Endodermal cell (in vitro differentiated cells): ENCODE data around the gene KRT15. TPM values are rescaled to one million over a fixed set of nuclear protein-coding genes. Genes with fewer than 3 reads are reported as not detected.

Experiments used
- DNase-seq: peaks from one replicate; pipeline ENCODE4 v3.0.0-alpha.2; 2017
- H3K27ac ChIP-seq: 2 replicates; pipeline ENCODE4 v1.5.1; 2013; ENCODE audit warnings: mild to moderate bottlenecking, low read depth, low read length, moderate library complexity
- H3K27me3 ChIP-seq: 2 replicates; pipeline ENCODE4 v1.6.1; 2013; ENCODE audit warnings: mild to moderate bottlenecking, low read length, moderate library complexity; ENCODE audit not compliant: insufficient read depth, control insufficient read depth, poor library complexity, severe bottlenecking
- H3K36me3 ChIP-seq: 2 replicates; pipeline ENCODE4 v1.7.0; 2013; ENCODE audit warnings: mild to moderate bottlenecking, low read length, moderate library complexity; ENCODE audit not compliant: control insufficient read depth, insufficient read depth
- H3K4me1 ChIP-seq: one replicate; pipeline ENCODE4 v1.7.0; 2013; ENCODE audit warnings: low read length; ENCODE audit not compliant: control insufficient read depth, insufficient read depth
- H3K4me3 ChIP-seq: 2 replicates; pipeline ENCODE4 v1.5.1; 2013; ENCODE audit warnings: mild to moderate bottlenecking, low read length, moderate library complexity
- H3K9ac ChIP-seq: 2 replicates; pipeline ENCODE4 v1.6.1; 2013; ENCODE audit warnings: mild to moderate bottlenecking, low read length, moderate library complexity; ENCODE audit not compliant: poor library complexity, severe bottlenecking; ENCODE audit errors: extremely low read depth
- H3K9me3 ChIP-seq: 2 replicates; pipeline ENCODE4 v1.6.1; 2013; ENCODE audit warnings: mild to moderate bottlenecking, low read length, moderate library complexity; ENCODE audit not compliant: control insufficient read depth
- H3K27ac Mint-ChIP-seq: 2 replicates; pipeline ENCODE4 v1.8.0; 2020; ENCODE audit warnings: mixed read lengths
- H3K27me3 Mint-ChIP-seq: 2 replicates; pipeline ENCODE4 v1.8.0; 2021; ENCODE audit warnings: mild to moderate bottlenecking, mixed read lengths; ENCODE audit not compliant: insufficient read depth
- H3K36me3 Mint-ChIP-seq: 2 replicates; pipeline ENCODE4 v1.8.0; 2020; ENCODE audit warnings: low read depth, mixed read lengths
- H3K4me1 Mint-ChIP-seq: 2 replicates; pipeline ENCODE4 v1.8.0; 2020; ENCODE audit warnings: mixed read lengths
- H3K4me3 Mint-ChIP-seq: 2 replicates; pipeline ENCODE4 v1.8.0; 2020; ENCODE audit warnings: mild to moderate bottlenecking, moderate library complexity, mixed read lengths
- H3K9me3 Mint-ChIP-seq: 2 replicates; pipeline ENCODE4 v1.8.0; 2020; ENCODE audit warnings: mild to moderate bottlenecking, mixed read lengths
- CTCF ChIP-seq: fragments of 200-600 bp; sonication (generic); conservative IDR thresholded peaks from 2 replicates; pipeline ENCODE4 v1.5.0; 2021; ENCODE audit warnings: antibody characterized with exemption, mild to moderate bottlenecking
- WGBS, 2 experiments: methylation state at CpG; one replicate each; pipeline versions ENCODE4 v1.1.5 to v1.1.7; 2013; ENCODE audit warnings: missing lambda C conversion rate in 2 of 2, mixed read lengths in 1 of 2; ENCODE audit not compliant: insufficient coverage in 1 of 2, insufficient read length in 1 of 2; 5-methylcytosine and 5-hydroxymethylcytosine counted together
- total RNA-seq, 2 donors: library from RNA; stranded (reverse); fragmentation: NEBNext Ultra II Directional in 1 of 2; extraction: Animal tissue kit (Norgen Biotek cat#: 25700) in 1 of 2; gene quantifications; 2 replicates in 1 of 2; 3 replicates in 1 of 2; pipeline ENCODE4 v1.2.1, GENCODE V29; 2021

The KRT15 gene
- total RNA-seq, 2 donors from 2014 or later, result 0.95 to 1.2 TPM

GRCh38 chr17:41492771-41493170, 25.9 kb downstream of the KRT15 start:
- H3K4me1 Mint-ChIP-seq, result peaks cover 4% of the 10 kb centered on the region
- H3K36me3 ChIP-seq, result no peaks in the 10 kb centered on the region
- H3K27ac Mint-ChIP-seq, result no peak overlapping the region
- no peak for DNase-seq
- no peak overlapping the region for H3K9ac ChIP-seq
- TF ChIP-seq CTCF, result no peak
- no peaks in the 10 kb centered on the region for H3K9me3 ChIP-seq
- H3K36me3 Mint-ChIP-seq, result no peaks in the 10 kb centered on the region
- H3K4me1 ChIP-seq, result no peaks in the 10 kb centered on the region
- H3K27ac ChIP-seq, result no peak overlapping the region
- no peaks in the 10 kb centered on the region for H3K27me3 ChIP-seq
- no peak overlapping the region for H3K4me3 ChIP-seq
- H3K27me3 Mint-ChIP-seq, result peaks cover 22% of the 10 kb centered on the region
- no peaks in the 10 kb centered on the region for H3K9me3 Mint-ChIP-seq
- WGBS, 2 experiments, result 73 to 86% methylated on average over 2 to 4 of the region's 4 CpGs
- H3K4me3 Mint-ChIP-seq, result no peak overlapping the region

- H3K27me3 Mint-ChIP-seq, result peaks cover 23% of the 10 kb centered on the region
- H3K27ac ChIP-seq, result no peak overlapping the region
- 62 to 88% methylated on average over 2 to 6 of the region's 6 CpGs for WGBS, 2 experiments
These were observed 26.3 kb downstream of the KRT15 start for GRCh38 chr17:41492351-41492750.

GRCh38 chr17:41491476-41491875, 27.2 kb downstream of the KRT15 start:
- no peak overlapping the region for H3K27ac Mint-ChIP-seq
- H3K36me3 Mint-ChIP-seq, result no peaks in the 10 kb centered on the region
- Histone ChIP-seq H3K4me3 (no peak overlapping the region), H3K27ac (no peak overlapping the region), H3K9me3 (no peaks in the 10 kb centered on the region), H3K36me3 (no peaks in the 10 kb centered on the region), H3K27me3 (no peaks in the 10 kb centered on the region), H3K9ac (no peak overlapping the region), H3K4me1 (no peaks in the 10 kb centered on the region)
- H3K9me3 Mint-ChIP-seq, result no peaks in the 10 kb centered on the region
- H3K4me1 Mint-ChIP-seq, result peaks cover 2% of the 10 kb centered on the region
- 72 to 100% methylated on average over 1 to 2 of the region's 2 CpGs for WGBS, 2 experiments
- DNase-seq, result no peak
- H3K27me3 Mint-ChIP-seq, result peaks cover 30% of the 10 kb centered on the region
- TF ChIP-seq CTCF, result no peak
- H3K4me3 Mint-ChIP-seq, result no peak overlapping the region

More at GRCh38 chr17:41492351-41492750, 26.3 kb downstream of the KRT15 start:
- H3K9me3 ChIP-seq, result no peaks in the 10 kb centered on the region
- Mint-ChIP-seq H3K27ac (no peak overlapping the region), H3K36me3 (no peaks in the 10 kb centered on the region), H3K4me3 (no peak overlapping the region), H3K9me3 (no peaks in the 10 kb centered on the region), H3K4me1 (peaks cover 4% of the 10 kb centered on the region)
- TF ChIP-seq CTCF, result no peak
- H3K36me3 ChIP-seq, result no peaks in the 10 kb centered on the region
- no peaks in the 10 kb centered on the region for H3K27me3 ChIP-seq
- no peak overlapping the region for H3K4me3 ChIP-seq
- no peaks in the 10 kb centered on the region for H3K4me1 ChIP-seq
- no peak overlapping the region for H3K9ac ChIP-seq
- DNase-seq, result no peak
